Measurements from ENCODE around the gene GPR35. TPM values are rescaled to one million over a fixed set of nuclear protein-coding genes. Genes with fewer than 3 reads are reported as not detected.

The GPR35 gene
- total RNA-seq, 1 experiment from 2014 or later: 2.4 TPM

GRCh38 chr2:240597419-240598181, 27.7 kb upstream of the GPR35 start:
- 0 out of 2 replicates have a peak, but pooled peaks cover 4% of the 10 kb centered on the region for H3K79me2 ChIP-seq (ENCODE audit: low read length)
- CTCF ChIA-PET: no interaction called here
- no peak overlapping the region for H3K9ac ChIP-seq (ENCODE audit: low read length)
- no peak overlapping the region for H2AFZ ChIP-seq (ENCODE audit: low read length)
- POLR2A ChIA-PET (ENCODE audit: unreplicated experiment): no interaction called here
- no TSS peak for BruUV-seq (replicated peaks)
- DNase-seq (no peak), ATAC-seq (no peak)
- no peak overlapping the region for H3K4me2 ChIP-seq (ENCODE audit: low read length)
- no peaks in the 10 kb centered on the region for H4K20me1 ChIP-seq (ENCODE audit: low read length)
- H3K27ac ChIP-seq (ENCODE audit: low read length): no peak overlapping the region
- H3K9me2 ChIP-seq (replicated peaks; ENCODE audit: low read length): no peaks in the 10 kb centered on the region
- intact Hi-C loops (cut with micrococcal nuclease): no loop called here
- no peaks in the 10 kb centered on the region for H3K4me1 ChIP-seq (ENCODE audit: insufficient read depth, low read length)
- no peak overlapping the region for H3K4me3 ChIP-seq (ENCODE audit: low read length)
- H3F3A ChIP-seq (ENCODE audit: low read length, unreplicated experiment): no peaks in the 10 kb centered on the region
- TF ChIP-seq EZH2phosphoT487 (IDR thresholded peaks at IDR 0.05; ENCODE audit: borderline replicate concordance, low read length): no peak
- no peak for TF ChIP-seq CTCF (conservative IDR thresholded peaks at IDR 0.05; ENCODE audit: low read depth, low read length)
- no peak for TF ChIP-seq EZH2 (IDR thresholded peaks at IDR 0.05; ENCODE audit: low read length, unreplicated experiment)
- no peaks in the 10 kb centered on the region for H3K36me3 ChIP-seq (ENCODE audit: low read depth, low read length)
- H3K9me3 ChIP-seq (ENCODE audit: low read length): no peaks in the 10 kb centered on the region
- no peaks in the 10 kb centered on the region for H3K27me3 ChIP-seq (ENCODE audit: low read length)

GRCh38 chr2:240598311-240598911, 26.9 kb upstream of the GPR35 start:
- no peaks in the 10 kb centered on the region for H3F3A ChIP-seq (ENCODE audit: low read length, unreplicated experiment)
- TF ChIP-seq EZH2 (IDR thresholded peaks at IDR 0.05; ENCODE audit: low read length, unreplicated experiment) (no peak), CTCF (conservative IDR thresholded peaks at IDR 0.05; ENCODE audit: low read depth, low read length) (no peak), EZH2phosphoT487 (IDR thresholded peaks at IDR 0.05; ENCODE audit: borderline replicate concordance, low read length) (no peak)
- H2AFZ ChIP-seq (ENCODE audit: low read length): no peak overlapping the region
- H3K4me1 ChIP-seq (ENCODE audit: insufficient read depth, low read length): no peaks in the 10 kb centered on the region
- ChIA-PET CTCF (no interaction called here), POLR2A (ENCODE audit: unreplicated experiment) (no interaction called here)
- H3K4me2 ChIP-seq (ENCODE audit: low read length): no peak overlapping the region
- no peaks in the 10 kb centered on the region for H3K79me2 ChIP-seq (ENCODE audit: low read length)
- DNase-seq: no peak
- H3K9ac ChIP-seq (ENCODE audit: low read length): no peak overlapping the region
- no peaks in the 10 kb centered on the region for H3K36me3 ChIP-seq (ENCODE audit: low read depth, low read length)
- H4K20me1 ChIP-seq (ENCODE audit: low read length): no peaks in the 10 kb centered on the region
- intact Hi-C loops (cut with micrococcal nuclease): no loop called here
- H3K27ac ChIP-seq (ENCODE audit: low read length): no peak overlapping the region
- no peak overlapping the region for H3K4me3 ChIP-seq (ENCODE audit: low read length)
- no TSS peak for BruUV-seq (replicated peaks)
- H3K27me3 ChIP-seq (ENCODE audit: low read length): no peaks in the 10 kb centered on the region
- no peaks in the 10 kb centered on the region for H3K9me3 ChIP-seq (ENCODE audit: low read length)
- ATAC-seq: no peak
- no peaks in the 10 kb centered on the region for H3K9me2 ChIP-seq (replicated peaks; ENCODE audit: low read length)

- no peak overlapping the region for H2AFZ ChIP-seq (ENCODE audit: low read length)
- H3F3A ChIP-seq (ENCODE audit: low read length, unreplicated experiment): no peaks in the 10 kb centered on the region
- BruUV-seq (replicated peaks): no TSS peak
- intact Hi-C loops (cut with micrococcal nuclease): no loop called here
- H3K27ac ChIP-seq (ENCODE audit: low read length): no peak overlapping the region
- H3K9me3 ChIP-seq (ENCODE audit: low read length): no peaks in the 10 kb centered on the region
- H3K27me3 ChIP-seq (ENCODE audit: low read length): no peaks in the 10 kb centered on the region
- ChIA-PET POLR2A (ENCODE audit: unreplicated experiment) (no interaction called here), CTCF (no interaction called here)
- no peaks in the 10 kb centered on the region for H4K20me1 ChIP-seq (ENCODE audit: low read length)
- H3K4me1 ChIP-seq (ENCODE audit: insufficient read depth, low read length): no peaks in the 10 kb centered on the region
- H3K4me2 ChIP-seq (ENCODE audit: low read length): no peak overlapping the region
- ATAC-seq (no peak), DNase-seq (no peak)
- H3K36me3 ChIP-seq (ENCODE audit: low read depth, low read length): no peaks in the 10 kb centered on the region
- no peaks in the 10 kb centered on the region for H3K9me2 ChIP-seq (replicated peaks; ENCODE audit: low read length)
- no peak overlapping the region for H3K9ac ChIP-seq (ENCODE audit: low read length)
- H3K79me2 ChIP-seq (ENCODE audit: low read length): no peaks in the 10 kb centered on the region
- TF ChIP-seq EZH2phosphoT487 (IDR thresholded peaks at IDR 0.05; ENCODE audit: borderline replicate concordance, low read length) (no peak), EZH2 (IDR thresholded peaks at IDR 0.05; ENCODE audit: low read length, unreplicated experiment) (no peak), CTCF (conservative IDR thresholded peaks at IDR 0.05; ENCODE audit: low read depth, low read length) (no peak)
- no peak overlapping the region for H3K4me3 ChIP-seq (ENCODE audit: low read length)
Measured at GRCh38 chr2:240599141-240599583, 26.1 kb upstream of the GPR35 start.

All from PC-3 (cell line).